Sigmoid colon (tissue), 4 donors: ENCODE measurements around the gene GLP2R.

Source experiments
- EP300 ChIP-seq, 4 donors: sonication (generic); formaldehyde crosslinking; IDR thresholded peaks; one replicate each; pipeline ENCODE4 v1.6.1; 2017; ENCODE audit warnings: antibody characterized with exemption in 4 of 4
- POLR2A ChIP-seq, 2 donors: fragments of 450-650 bp; IDR thresholded peaks; one replicate each; pipeline ENCODE4 v1.6.1; 2016; ENCODE audit warnings: antibody characterized with exemption in 2 of 2, mild to moderate bottlenecking in 2 of 2, moderate library complexity in 2 of 2
- TF ChIP-seq, protein P1 (sequence below), 4 experiments: fragments of 450-650 bp in 3 of 4; fragments of 200-600 bp in 1 of 4; IDR thresholded peaks; one replicate each; pipeline ENCODE4 v1.5.1; 2016 to 2019; ENCODE audit warnings: antibody characterized with exemption in 4 of 4, mild to moderate bottlenecking in 3 of 4, moderate library complexity in 2 of 4

GRCh38 chr17:9850151-9850550 lies 24.4 kb downstream of the GLP2R start:
- TF ChIP-seq POLR2A (IDR thresholded peaks at IDR 0.05) (no peak), EP300 (IDR thresholded peaks at IDR 0.05) (no peak)
- TF ChIP-seq, protein P1, sequence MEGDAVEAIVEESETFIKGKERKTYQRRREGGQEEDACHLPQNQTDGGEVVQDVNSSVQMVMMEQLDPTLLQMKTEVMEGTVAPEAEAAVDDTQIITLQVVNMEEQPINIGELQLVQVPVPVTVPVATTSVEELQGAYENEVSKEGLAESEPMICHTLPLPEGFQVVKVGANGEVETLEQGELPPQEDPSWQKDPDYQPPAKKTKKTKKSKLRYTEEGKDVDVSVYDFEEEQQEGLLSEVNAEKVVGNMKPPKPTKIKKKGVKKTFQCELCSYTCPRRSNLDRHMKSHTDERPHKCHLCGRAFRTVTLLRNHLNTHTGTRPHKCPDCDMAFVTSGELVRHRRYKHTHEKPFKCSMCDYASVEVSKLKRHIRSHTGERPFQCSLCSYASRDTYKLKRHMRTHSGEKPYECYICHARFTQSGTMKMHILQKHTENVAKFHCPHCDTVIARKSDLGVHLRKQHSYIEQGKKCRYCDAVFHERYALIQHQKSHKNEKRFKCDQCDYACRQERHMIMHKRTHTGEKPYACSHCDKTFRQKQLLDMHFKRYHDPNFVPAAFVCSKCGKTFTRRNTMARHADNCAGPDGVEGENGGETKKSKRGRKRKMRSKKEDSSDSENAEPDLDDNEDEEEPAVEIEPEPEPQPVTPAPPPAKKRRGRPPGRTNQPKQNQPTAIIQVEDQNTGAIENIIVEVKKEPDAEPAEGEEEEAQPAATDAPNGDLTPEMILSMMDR (IDR thresholded peaks at IDR 0.05): no peak
